IPS DF 6.9 (cell line): ENCODE data around the gene GFPT1.

Source experiments
- DNase-seq: peaks from one replicate; pipeline ENCODE4 v3.0.0-alpha.2; 2013; ENCODE audit warnings: low read depth, low spot score
- H3K27ac ChIP-seq: one replicate; pipeline ENCODE4 v1.5.1; 2013; ENCODE audit warnings: low read length, control low read depth
- H3K27me3 ChIP-seq: 2 replicates; pipeline ENCODE4 v1.6.1; 2013; ENCODE audit warnings: mild to moderate bottlenecking, low read length; ENCODE audit not compliant: control insufficient read depth, insufficient read depth
- H3K36me3 ChIP-seq: 2 replicates; pipeline ENCODE4 v1.6.1; 2013; ENCODE audit warnings: low read length; ENCODE audit not compliant: control insufficient read depth, insufficient read depth
- H3K4me1 ChIP-seq: 2 replicates; pipeline ENCODE4 v1.6.1; 2013; ENCODE audit warnings: low read length; ENCODE audit not compliant: control insufficient read depth, insufficient read depth
- H3K4me3 ChIP-seq: 2 replicates; pipeline ENCODE4 v1.5.1; 2013; ENCODE audit warnings: mild to moderate bottlenecking, low read length
- H3K9me3 ChIP-seq: 2 replicates; pipeline ENCODE4 v1.6.1; 2013; ENCODE audit warnings: low read length, inconsistent platforms; ENCODE audit not compliant: control insufficient read depth, insufficient read depth
- WGBS: extraction: QIAGEN DNeasy Blood & Tissue Kit; methylation state at CpG from one replicate; pipeline ENCODE4 v1.1.7; 2013; ENCODE audit warnings: mixed read lengths, missing lambda C conversion rate; ENCODE audit not compliant: insufficient read length, insufficient coverage; 5-methylcytosine and 5-hydroxymethylcytosine counted together

GFPT1 gene

DNA sequence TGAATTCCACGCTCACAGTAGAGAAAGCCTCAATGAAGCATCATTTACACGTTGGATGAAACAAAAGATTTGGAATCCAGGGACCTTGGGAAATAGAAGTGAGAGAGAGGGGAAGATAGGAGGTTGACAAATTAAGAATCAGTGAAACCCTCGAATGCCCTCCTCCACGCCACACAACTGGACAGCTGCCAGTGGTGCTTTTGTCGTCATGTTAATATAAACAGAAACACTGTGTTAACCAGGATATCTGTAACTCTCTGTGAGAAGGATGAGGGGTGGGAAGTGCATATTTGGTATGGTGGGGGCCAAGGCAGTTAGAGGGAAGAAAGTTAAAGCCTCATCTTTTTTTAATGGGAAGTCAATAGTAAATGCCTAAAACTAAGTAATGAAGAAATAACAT lies 108.7 kb downstream of the GFPT1 start:
- H3K4me1 ChIP-seq, result 0 out of 2 replicates have a peak, but pooled peaks cover 2% of the 10 kb centered on the region
- H3K27ac ChIP-seq, result no peak overlapping the region
- H3K9me3 ChIP-seq, result no peaks in the 10 kb centered on the region
- WGBS, result no CpG with 5 or more reads among the region's 5 CpGs
- H3K36me3 ChIP-seq, result no peaks in the 10 kb centered on the region
- no peak for DNase-seq
- H3K27me3 ChIP-seq, result no peaks in the 10 kb centered on the region
- no peak overlapping the region for H3K4me3 ChIP-seq

DNA sequence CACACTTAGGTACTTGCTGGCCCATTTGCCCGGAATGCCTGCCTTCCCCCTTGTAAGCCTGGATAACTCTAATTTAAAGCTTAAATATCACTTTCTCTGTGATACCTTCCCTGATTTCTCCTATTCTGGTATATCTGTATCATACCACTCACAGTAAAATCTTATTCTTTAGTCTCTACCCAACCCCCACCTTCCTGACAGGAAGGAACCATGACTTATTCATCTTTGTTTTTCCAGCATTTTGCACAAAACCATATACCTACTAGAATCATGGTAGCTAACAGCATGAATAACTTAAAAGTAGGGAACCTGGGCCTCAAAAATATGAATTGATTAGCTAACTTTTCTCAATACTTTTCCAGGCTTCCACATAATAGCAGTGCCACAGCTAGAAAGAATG lies 111.5 kb downstream of the GFPT1 start:
- Histone ChIP-seq H3K27ac (no peak overlapping the region), H3K27me3 (no peaks in the 10 kb centered on the region), H3K4me1 (0 out of 2 replicates have a peak, but pooled peaks cover 2% of the 10 kb centered on the region), H3K9me3 (no peaks in the 10 kb centered on the region), H3K4me3 (no peak overlapping the region), H3K36me3 (no peaks in the 10 kb centered on the region)
- WGBS, result no CpG with 5 or more reads among the region's 1 CpG
- DNase-seq, result no peak

DNA sequence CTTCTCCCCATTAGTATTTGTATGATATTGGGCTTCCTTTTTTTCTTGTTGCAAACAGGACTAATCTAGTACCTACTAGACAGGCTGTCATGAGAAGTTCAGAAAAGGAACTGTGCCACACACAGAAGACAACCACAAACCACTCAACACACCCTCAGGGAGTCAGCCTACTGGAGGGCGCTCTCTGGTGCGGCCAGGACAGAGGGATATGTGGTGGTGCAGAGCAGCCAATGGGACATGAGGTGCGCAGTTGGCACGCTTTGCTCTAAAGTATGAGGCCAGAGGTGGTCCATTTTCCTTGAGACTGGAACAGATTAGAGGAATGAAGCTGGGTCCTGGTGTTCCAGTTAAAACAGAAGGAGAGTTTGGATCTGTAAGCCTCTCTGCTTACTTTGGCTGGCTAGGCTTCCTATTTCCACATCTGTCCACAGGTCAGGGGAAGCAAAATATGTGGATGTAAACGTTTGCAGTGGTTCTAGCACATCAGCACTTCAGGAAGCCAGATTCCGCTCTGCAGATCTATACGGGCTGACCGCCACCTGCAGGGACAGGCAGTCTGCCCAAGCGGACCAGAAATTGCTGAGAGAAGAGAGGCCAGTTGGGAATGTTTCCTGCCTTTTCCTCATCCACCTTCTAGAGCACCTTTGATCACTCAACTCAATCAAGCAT lies 114.1 kb downstream of the GFPT1 start:
- Histone ChIP-seq H3K27ac (no peak overlapping the region), H3K9me3 (no peaks in the 10 kb centered on the region), H3K36me3 (no peaks in the 10 kb centered on the region), H3K4me3 (no peak overlapping the region), H3K4me1 (no peaks in the 10 kb centered on the region), H3K27me3 (no peaks in the 10 kb centered on the region)
- WGBS, result no CpG with 5 or more reads among the region's 9 CpGs
- no peak for DNase-seq

DNA sequence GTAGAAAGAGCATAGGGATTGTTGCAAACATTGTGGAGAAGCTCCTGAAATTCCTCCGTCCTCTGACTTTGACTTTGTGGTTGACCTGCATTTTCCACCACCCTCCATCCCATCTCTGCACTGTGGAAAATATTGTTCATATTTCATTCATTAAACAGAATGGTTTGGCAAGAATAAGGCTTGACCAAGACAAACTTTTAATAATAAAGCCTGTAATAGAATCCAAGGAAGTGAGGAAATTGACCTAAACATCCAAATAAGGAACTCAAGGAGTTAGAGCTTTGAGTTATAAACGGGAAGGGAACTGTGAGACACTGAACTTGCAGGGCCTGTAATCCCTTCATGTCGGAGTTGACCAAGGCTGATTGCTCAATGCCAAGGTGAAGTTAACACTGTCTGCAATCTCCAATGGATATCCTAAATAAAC lies 115.2 kb downstream of the GFPT1 start:
- no CpG with 5 or more reads among the region's 3 CpGs for WGBS
- Histone ChIP-seq H3K9me3 (no peaks in the 10 kb centered on the region), H3K4me3 (no peak overlapping the region), H3K36me3 (no peaks in the 10 kb centered on the region), H3K27ac (no peak overlapping the region), H3K27me3 (no peaks in the 10 kb centered on the region), H3K4me1 (no peaks in the 10 kb centered on the region)
- no peak for DNase-seq
